Epithelial cell of proximal tubule (primary cell): ENCODE data around the gene ELOVL7. TPM values are rescaled to one million over a fixed set of nuclear protein-coding genes. Genes with fewer than 3 reads are reported as not detected.

Experiments used
- DNase-seq: peaks from one replicate; pipeline ENCODE4 v3.0.0-alpha.2; 2011; ENCODE audit warnings: low read depth
- H3K4me3 ChIP-seq: 2 replicates; pipeline ENCODE4 v1.5.1; 2011; ENCODE audit warnings: low read depth, mild to moderate bottlenecking, low read length
- total RNA-seq: library from RNA; depleted of rRNA; stranded (reverse); fragments of >200 nt; gene quantifications from 2 replicates; pipeline ENCODE4 v1.2.3, GENCODE V29; 2015
- TF ChIP-seq, protein P1 (sequence below): conservative IDR thresholded peaks from 2 replicates; pipeline ENCODE4 v1.5.1; 2012; ENCODE audit warnings: low read depth, mild to moderate bottlenecking, low read length

ELOVL7 gene
- total RNA-seq, 1 donor from 2014 or later, result 6.3 TPM

DNA sequence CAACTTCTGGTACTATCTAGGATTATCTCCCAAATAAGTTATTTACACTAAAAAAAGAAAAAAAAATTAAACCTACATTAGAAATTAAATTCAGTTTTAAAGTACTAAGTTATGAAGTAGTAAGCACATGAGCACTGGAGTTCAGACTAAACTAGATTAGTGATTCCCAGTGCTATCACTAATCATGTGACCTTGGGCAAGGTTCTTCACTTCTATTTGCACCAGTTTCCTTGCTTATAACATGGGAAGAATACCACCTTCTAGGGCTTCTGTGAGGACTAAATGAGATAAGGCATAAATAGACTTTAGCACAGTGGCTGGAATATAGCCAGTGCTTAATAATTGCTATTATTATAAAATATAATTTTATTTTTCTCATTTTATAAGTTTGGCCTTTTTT, 10.5 kb downstream of the ELOVL7 start:
- TF ChIP-seq, protein P1, sequence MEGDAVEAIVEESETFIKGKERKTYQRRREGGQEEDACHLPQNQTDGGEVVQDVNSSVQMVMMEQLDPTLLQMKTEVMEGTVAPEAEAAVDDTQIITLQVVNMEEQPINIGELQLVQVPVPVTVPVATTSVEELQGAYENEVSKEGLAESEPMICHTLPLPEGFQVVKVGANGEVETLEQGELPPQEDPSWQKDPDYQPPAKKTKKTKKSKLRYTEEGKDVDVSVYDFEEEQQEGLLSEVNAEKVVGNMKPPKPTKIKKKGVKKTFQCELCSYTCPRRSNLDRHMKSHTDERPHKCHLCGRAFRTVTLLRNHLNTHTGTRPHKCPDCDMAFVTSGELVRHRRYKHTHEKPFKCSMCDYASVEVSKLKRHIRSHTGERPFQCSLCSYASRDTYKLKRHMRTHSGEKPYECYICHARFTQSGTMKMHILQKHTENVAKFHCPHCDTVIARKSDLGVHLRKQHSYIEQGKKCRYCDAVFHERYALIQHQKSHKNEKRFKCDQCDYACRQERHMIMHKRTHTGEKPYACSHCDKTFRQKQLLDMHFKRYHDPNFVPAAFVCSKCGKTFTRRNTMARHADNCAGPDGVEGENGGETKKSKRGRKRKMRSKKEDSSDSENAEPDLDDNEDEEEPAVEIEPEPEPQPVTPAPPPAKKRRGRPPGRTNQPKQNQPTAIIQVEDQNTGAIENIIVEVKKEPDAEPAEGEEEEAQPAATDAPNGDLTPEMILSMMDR, result no peak
- no peak for DNase-seq
- no peak overlapping the region for H3K4me3 ChIP-seq

GRCh38 chr5:60830581-60831127, 13.4 kb downstream of the ELOVL7 start:
- no peak for DNase-seq
- no peak overlapping the region for H3K4me3 ChIP-seq
- TF ChIP-seq, protein P1, result no peak

- no peak for DNase-seq
- TF ChIP-seq, protein P1, result no peak
- no peak overlapping the region for H3K4me3 ChIP-seq
Measured at GRCh38 chr5:60829490-60830266, 14.4 kb downstream of the ELOVL7 start.

DNA sequence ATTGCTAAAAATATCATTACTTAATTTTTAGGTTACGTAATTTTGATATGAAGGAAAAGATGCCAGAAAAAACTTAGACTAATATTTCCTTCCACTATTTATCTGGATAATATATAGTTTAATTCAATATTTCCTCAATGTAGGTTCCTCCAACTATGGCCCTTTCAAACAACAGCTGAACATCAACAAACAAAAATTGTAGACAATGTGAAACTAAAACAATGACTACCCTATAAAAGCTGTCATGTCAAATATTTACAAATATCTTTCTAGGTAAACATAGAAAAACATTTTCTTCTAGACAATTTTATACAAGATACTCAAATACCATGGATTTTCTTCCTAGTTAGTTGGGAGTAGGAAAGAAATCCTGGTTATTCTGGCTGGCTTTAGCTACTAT, 16.9 kb downstream of the ELOVL7 start:
- no peak overlapping the region for H3K4me3 ChIP-seq
- TF ChIP-seq, protein P1, result no peak
- no peak for DNase-seq

DNA sequence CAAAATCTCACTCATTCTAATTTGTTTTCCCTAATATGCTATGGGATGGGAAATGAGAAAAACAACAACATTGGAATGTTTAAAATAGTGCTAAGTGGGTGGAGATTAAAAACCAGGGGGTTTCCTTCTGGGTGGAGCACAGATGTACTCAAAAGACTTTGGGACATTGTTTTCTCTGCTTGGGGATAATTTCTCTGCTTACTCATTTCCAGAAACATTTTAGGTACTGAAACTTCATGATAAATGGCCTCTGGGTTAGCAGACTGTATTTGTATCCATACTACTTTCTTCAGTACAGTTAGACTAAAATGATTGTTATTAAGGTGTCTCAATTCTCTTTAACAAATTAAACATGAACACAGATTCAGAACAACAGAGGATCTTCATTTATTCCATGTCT, 17.4 kb downstream of the ELOVL7 start:
- H3K4me3 ChIP-seq, result no peak overlapping the region
- TF ChIP-seq, protein P1, result no peak
- DNase-seq, result no peak

GRCh38 chr5:60823574-60823973, 20.5 kb downstream of the ELOVL7 start:
- H3K4me3 ChIP-seq, result no peak overlapping the region
- no peak for DNase-seq
- TF ChIP-seq, protein P1, result no peak

DNA sequence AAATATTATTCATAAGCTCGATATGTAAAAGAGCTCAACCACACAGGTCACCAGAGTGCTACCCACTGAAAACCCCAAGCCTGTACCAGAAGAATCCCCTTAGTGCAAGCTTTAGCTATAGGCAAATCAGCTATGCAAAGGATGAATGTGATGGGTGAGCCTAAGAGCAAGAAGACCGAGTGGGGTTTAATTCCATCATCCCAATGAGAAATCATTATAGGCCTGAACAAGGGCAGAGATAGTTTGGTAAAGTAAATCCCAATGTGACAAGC, 21.8 kb downstream of the ELOVL7 start:
- TF ChIP-seq, protein P1, result no peak
- H3K4me3 ChIP-seq, result no peak overlapping the region
- DNase-seq, result no peak
